Kidney glomerular epithelial cell (primary cell): ENCODE results near the gene PRDX4.
"Not testable (repeated sequence)": the region's sequence is repeated elsewhere in the genome, so short reads cannot be mapped to it uniquely, and the experiment has no call there.

Source experiments
- DNase-seq: peaks from one replicate; lab custom pipeline; 2025; lab: John Stamatoyannopoulos, UW

The PRDX4 gene

GRCh38 chrX:23673108-23673507 lies 5.8 kb downstream of the PRDX4 start:
- DNase-seq = no peak

- not testable (repeated sequence) for DNase-seq
These were observed 9.2 kb downstream of the PRDX4 start for GRCh38 chrX:23676486-23676885.

- DNase-seq = no peak
These were observed 24.9 kb downstream of the PRDX4 start for GRCh38 chrX:23692166-23692565.

- peak; percentile 2 for DNase-seq
These were observed 27.3 kb downstream of the PRDX4 start for GRCh38 chrX:23694606-23695005.

GRCh38 chrX:23699636-23700194 lies 32.4 kb downstream of the PRDX4 start:
- DNase-seq = no peak

- no peak for DNase-seq
These were observed 37.4 kb downstream of the PRDX4 start for GRCh38 chrX:23704673-23705206.

GRCh38 chrX:23705235-23705634 lies 37.9 kb downstream of the PRDX4 start:
- DNase-seq = no peak

GRCh38 chrX:23720117-23720677 lies 52.9 kb downstream of the PRDX4 start:
- no peak for DNase-seq

GRCh38 chrX:23726191-23726590 lies 58.9 kb downstream of the PRDX4 start:
- DNase-seq = no peak

- DNase-seq = no peak
These were observed 59.9 kb downstream of the PRDX4 start for GRCh38 chrX:23727206-23727605.

- no peak for DNase-seq
These were observed 61.9 kb downstream of the PRDX4 start for GRCh38 chrX:23729214-23729613.

GRCh38 chrX:23731951-23732350 lies 64.7 kb downstream of the PRDX4 start:
- no peak for DNase-seq

- no peak for DNase-seq
These were observed 65.4 kb downstream of the PRDX4 start for GRCh38 chrX:23732704-23733103.
